Measurements from ENCODE around the gene SLC25A11.
"Not testable (repeated sequence)": the region's sequence is repeated elsewhere in the genome, so short reads cannot be mapped to it uniquely, and the experiment has no call there.

The SLC25A11 gene

GRCh38 chr17:4944163-4944553 lies 4.3 kb upstream of the SLC25A11 start:
- FAIRE-seq = no peak

GRCh38 chr17:4942760-4943508 lies 3.1 kb upstream of the SLC25A11 start:
- no peak for FAIRE-seq

GRCh38 chr17:4941319-4941610 lies 1.4 kb upstream of the SLC25A11 start:
- no peak for FAIRE-seq

- FAIRE-seq = no peak
Observed at GRCh38 chr17:4940555-4941318, 891 bp upstream of the SLC25A11 start.

GRCh38 chr17:4939546-4939795 lies 375 bp downstream of the SLC25A11 start:
- no peak for FAIRE-seq

GRCh38 chr17:4938688-4939545 lies 929 bp downstream of the SLC25A11 start:
- no peak for FAIRE-seq

- FAIRE-seq = no peak
Observed at GRCh38 chr17:4938069-4938491, 1.8 kb downstream of the SLC25A11 start.

- FAIRE-seq = no peak
Observed at GRCh38 chr17:4937553-4937952, 2.3 kb downstream of the SLC25A11 start.

- FAIRE-seq = no peak
Observed at GRCh38 chr17:4936436-4936835, 3.4 kb downstream of the SLC25A11 start.

GRCh38 chr17:4935650-4936049 lies 4.2 kb downstream of the SLC25A11 start:
- no peak for FAIRE-seq

- FAIRE-seq = no peak
Observed at GRCh38 chr17:4934173-4934979, 5.5 kb downstream of the SLC25A11 start.

- FAIRE-seq = no peak
Observed at GRCh38 chr17:4933646-4934045, 6.2 kb downstream of the SLC25A11 start.

- FAIRE-seq = no peak
Observed at GRCh38 chr17:4932756-4933155, 7.1 kb downstream of the SLC25A11 start.

- no peak for FAIRE-seq
Observed at GRCh38 chr17:4931963-4932362, 7.9 kb downstream of the SLC25A11 start, which contains the start of gene GP1BA. GP1BA (plus strand) TSS chr17:4932277; CDS start chr17:4932605, 328 bp downstream.

- FAIRE-seq = no peak
Observed at GRCh38 chr17:4928881-4929280, 11.0 kb downstream of the SLC25A11 start.

GRCh38 chr17:4926577-4927335 lies 13.1 kb downstream of the SLC25A11 start:
- not testable (repeated sequence) for FAIRE-seq

- no peak for FAIRE-seq
Observed at GRCh38 chr17:4921320-4921719, 18.5 kb downstream of the SLC25A11 start.

- no peak for FAIRE-seq
Observed at GRCh38 chr17:4920351-4921048, 19.3 kb downstream of the SLC25A11 start.

- no peak for FAIRE-seq
Observed at GRCh38 chr17:4919511-4920047, 20.3 kb downstream of the SLC25A11 start.

GRCh38 chr17:4914551-4914950 lies 25.3 kb downstream of the SLC25A11 start:
- FAIRE-seq = not testable (repeated sequence)

- FAIRE-seq = no peak
Observed at GRCh38 chr17:4913994-4914393, 25.9 kb downstream of the SLC25A11 start.
